Neuron (in vitro differentiated cells): Measurements from ENCODE around the gene SORCS3.

Experiments used
- H2AFZ ChIP-seq: one replicate; pipeline ENCODE4 v1.6.1; 2013; ENCODE audit warnings: low read depth, mild to moderate bottlenecking, inconsistent platforms, low read length, moderate library complexity
- H3K27me3 ChIP-seq: one replicate; pipeline ENCODE4 v1.6.1; 2013; ENCODE audit warnings: low read length; ENCODE audit not compliant: insufficient read depth
- H3K36me3 ChIP-seq: one replicate; pipeline ENCODE4 v1.6.1; 2013; ENCODE audit warnings: low read length; ENCODE audit not compliant: insufficient read depth
- H3K4me1 ChIP-seq: one replicate; pipeline ENCODE4 v1.6.1; 2013; ENCODE audit warnings: low read length; ENCODE audit not compliant: insufficient read depth
- H3K4me3 ChIP-seq: 2 replicates; pipeline ENCODE4 v1.5.1; 2013; ENCODE audit warnings: mild to moderate bottlenecking, low read length, moderate library complexity
- H3K9me3 ChIP-seq: one replicate; pipeline ENCODE4 v1.6.1; 2013; ENCODE audit warnings: low read length

Gene SORCS3

GRCh38 chr10:104811166-104811565 is 170.1 kb downstream of the SORCS3 start:
- H3K4me3 ChIP-seq: no peak overlapping the region
- H3K36me3 ChIP-seq: no peaks in the 10 kb centered on the region
- no peak overlapping the region for H2AFZ ChIP-seq
- peaks cover 2% of the 10 kb centered on the region for H3K9me3 ChIP-seq
- no peaks in the 10 kb centered on the region for H3K4me1 ChIP-seq
- no peaks in the 10 kb centered on the region for H3K27me3 ChIP-seq

GRCh38 chr10:104816501-104816900 is 175.4 kb downstream of the SORCS3 start:
- H3K4me3 ChIP-seq: no peak overlapping the region
- H2AFZ ChIP-seq: no peak overlapping the region
- no peaks in the 10 kb centered on the region for H3K36me3 ChIP-seq
- H3K27me3 ChIP-seq: no peaks in the 10 kb centered on the region
- no peaks in the 10 kb centered on the region for H3K9me3 ChIP-seq
- H3K4me1 ChIP-seq: no peaks in the 10 kb centered on the region

GRCh38 chr10:104819731-104820130 is 178.6 kb downstream of the SORCS3 start:
- H3K27me3 ChIP-seq: no peaks in the 10 kb centered on the region
- H3K4me1 ChIP-seq: no peaks in the 10 kb centered on the region
- no peaks in the 10 kb centered on the region for H3K9me3 ChIP-seq
- H3K4me3 ChIP-seq: no peak overlapping the region
- no peaks in the 10 kb centered on the region for H3K36me3 ChIP-seq
- no peak overlapping the region for H2AFZ ChIP-seq

GRCh38 chr10:104822088-104822487 is 181.0 kb downstream of the SORCS3 start:
- Histone ChIP-seq H3K9me3 (no peaks in the 10 kb centered on the region), H3K4me1 (no peaks in the 10 kb centered on the region), H3K36me3 (no peaks in the 10 kb centered on the region), H3K27me3 (no peaks in the 10 kb centered on the region), H2AFZ (no peak overlapping the region), H3K4me3 (no peak overlapping the region)

DNA sequence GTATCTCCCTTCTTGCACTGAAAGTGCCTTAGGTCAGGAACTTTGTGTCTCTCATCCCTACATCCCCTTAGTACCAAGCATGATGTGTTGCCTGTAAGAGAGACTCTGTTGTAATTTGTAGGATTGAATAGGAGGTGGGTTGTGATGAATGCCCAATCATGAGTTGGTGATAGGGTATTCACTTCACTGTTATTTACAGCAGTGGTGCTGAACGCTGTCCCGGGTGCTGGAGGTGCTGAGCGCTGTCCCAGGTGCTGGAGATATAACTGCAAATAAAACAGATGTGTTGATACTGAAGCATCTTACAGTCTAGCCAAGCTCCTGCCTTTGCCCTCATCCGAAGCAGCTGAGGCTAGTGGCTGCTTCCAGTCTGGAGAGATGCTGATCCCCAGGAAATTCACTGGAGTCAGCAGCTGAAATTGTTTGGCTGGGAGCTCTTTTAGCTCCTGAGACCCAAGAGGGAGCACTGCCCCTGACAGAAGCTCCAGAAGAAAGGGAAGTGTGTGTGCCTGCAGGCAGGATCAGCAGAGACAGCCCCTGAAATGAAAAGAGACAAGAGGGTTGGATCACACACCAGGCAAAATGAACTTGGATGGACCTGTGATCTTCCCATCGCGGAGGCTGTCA is 183.4 kb downstream of the SORCS3 start:
- H2AFZ ChIP-seq: no peak overlapping the region
- no peaks in the 10 kb centered on the region for H3K27me3 ChIP-seq
- no peaks in the 10 kb centered on the region for H3K9me3 ChIP-seq
- H3K4me1 ChIP-seq: no peaks in the 10 kb centered on the region
- H3K4me3 ChIP-seq: no peak overlapping the region
- no peaks in the 10 kb centered on the region for H3K36me3 ChIP-seq

DNA sequence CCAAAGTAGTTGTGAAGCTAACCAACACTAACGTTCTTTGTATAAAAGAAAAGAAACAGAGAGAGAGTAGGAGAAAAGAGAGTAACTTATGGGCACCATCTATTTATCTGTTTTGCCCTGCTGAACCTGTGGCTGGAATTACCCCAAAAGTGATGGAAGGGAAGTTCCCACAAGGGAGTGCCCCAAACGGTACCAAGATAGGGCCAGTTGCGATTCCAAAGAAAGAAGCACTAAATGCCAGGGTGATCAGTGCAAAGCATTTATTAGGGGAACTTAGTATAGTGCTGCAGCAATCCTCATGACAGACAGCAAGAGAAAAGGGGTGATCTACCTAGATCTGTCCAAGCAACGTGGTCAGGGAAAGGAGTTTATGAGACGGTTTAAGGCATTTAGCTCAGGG is 190.2 kb downstream of the SORCS3 start:
- Histone ChIP-seq H3K36me3 (no peaks in the 10 kb centered on the region), H3K4me1 (no peaks in the 10 kb centered on the region), H3K9me3 (no peaks in the 10 kb centered on the region), H3K4me3 (no peak overlapping the region), H2AFZ (no peak overlapping the region), H3K27me3 (no peaks in the 10 kb centered on the region)

- Histone ChIP-seq H3K4me1 (no peaks in the 10 kb centered on the region), H2AFZ (no peak overlapping the region), H3K9me3 (no peaks in the 10 kb centered on the region), H3K4me3 (no peak overlapping the region), H3K36me3 (no peaks in the 10 kb centered on the region), H3K27me3 (no peaks in the 10 kb centered on the region)
Measured at GRCh38 chr10:104834580-104834979, 193.5 kb downstream of the SORCS3 start.

- Histone ChIP-seq H3K36me3 (no peaks in the 10 kb centered on the region), H2AFZ (no peak overlapping the region), H3K4me1 (no peaks in the 10 kb centered on the region), H3K4me3 (no peak overlapping the region), H3K27me3 (no peaks in the 10 kb centered on the region), H3K9me3 (no peaks in the 10 kb centered on the region)
Measured at GRCh38 chr10:104835422-104835821, 194.3 kb downstream of the SORCS3 start.

GRCh38 chr10:104842704-104843103 is 201.6 kb downstream of the SORCS3 start:
- Histone ChIP-seq H2AFZ (no peak overlapping the region), H3K27me3 (no peaks in the 10 kb centered on the region), H3K9me3 (no peaks in the 10 kb centered on the region), H3K36me3 (no peaks in the 10 kb centered on the region), H3K4me1 (no peaks in the 10 kb centered on the region), H3K4me3 (no peak overlapping the region)

- no peaks in the 10 kb centered on the region for H3K9me3 ChIP-seq
- H3K27me3 ChIP-seq: no peaks in the 10 kb centered on the region
- H2AFZ ChIP-seq: no peak overlapping the region
- H3K4me1 ChIP-seq: no peaks in the 10 kb centered on the region
- H3K36me3 ChIP-seq: no peaks in the 10 kb centered on the region
- H3K4me3 ChIP-seq: no peak overlapping the region
Measured at GRCh38 chr10:104844073-104844472, 203.0 kb downstream of the SORCS3 start.

GRCh38 chr10:104850023-104850422 is 208.9 kb downstream of the SORCS3 start:
- Histone ChIP-seq H2AFZ (no peak overlapping the region), H3K4me3 (no peak overlapping the region), H3K36me3 (no peaks in the 10 kb centered on the region), H3K27me3 (no peaks in the 10 kb centered on the region), H3K9me3 (no peaks in the 10 kb centered on the region), H3K4me1 (no peaks in the 10 kb centered on the region)

DNA sequence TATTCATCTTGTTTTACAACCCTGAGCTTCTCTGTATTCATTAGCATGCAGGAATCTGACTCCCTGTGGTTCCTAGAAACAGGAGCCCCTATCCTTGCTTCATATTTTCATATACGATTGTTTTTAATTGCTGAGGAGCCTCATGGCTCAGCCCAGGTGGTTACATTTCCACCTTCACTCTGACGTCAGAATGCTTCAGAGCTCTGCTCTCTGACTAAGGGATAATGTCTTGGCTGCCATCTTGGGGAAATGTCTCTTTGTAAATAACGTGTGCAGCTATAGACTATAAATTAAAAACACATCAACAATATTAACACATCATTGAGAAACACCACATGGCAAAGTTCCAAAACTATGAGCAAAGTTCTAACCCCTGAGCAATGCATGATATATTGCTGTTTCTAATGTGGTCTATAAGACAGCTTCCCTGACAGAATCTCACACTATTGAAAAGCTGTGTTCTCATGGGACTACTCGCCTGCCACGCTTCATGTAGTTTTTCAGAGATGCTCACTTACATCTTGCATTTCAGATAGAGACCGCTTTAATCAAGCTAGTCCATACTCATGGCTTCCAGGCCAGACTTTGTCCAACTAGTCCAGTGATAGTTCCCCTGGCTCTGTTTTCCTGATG is 227.0 kb downstream of the SORCS3 start:
- no peak overlapping the region for H2AFZ ChIP-seq
- H3K36me3 ChIP-seq: no peaks in the 10 kb centered on the region
- no peaks in the 10 kb centered on the region for H3K4me1 ChIP-seq
- no peak overlapping the region for H3K4me3 ChIP-seq
- H3K27me3 ChIP-seq: no peaks in the 10 kb centered on the region
- no peaks in the 10 kb centered on the region for H3K9me3 ChIP-seq

DNA sequence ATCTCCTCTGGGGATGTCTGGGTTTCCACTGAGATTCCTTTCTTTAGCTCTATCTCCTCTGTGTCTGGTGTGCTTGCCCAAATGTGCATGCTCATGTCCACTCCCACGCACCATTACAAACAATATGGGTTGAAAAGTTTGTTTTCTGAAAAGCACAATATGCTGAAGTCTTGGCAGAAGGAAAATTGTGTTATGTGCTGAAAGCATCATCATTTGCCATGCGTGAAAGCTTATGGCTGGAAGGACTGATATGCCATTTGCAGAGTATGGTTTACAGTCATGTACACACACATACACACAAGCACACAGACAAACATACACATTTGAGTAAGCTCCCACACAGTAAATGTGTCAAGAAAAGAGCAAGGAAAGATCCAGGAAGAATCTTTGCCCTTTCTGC is 231.6 kb downstream of the SORCS3 start:
- no peak overlapping the region for H3K4me3 ChIP-seq
- no peak overlapping the region for H2AFZ ChIP-seq

DNA sequence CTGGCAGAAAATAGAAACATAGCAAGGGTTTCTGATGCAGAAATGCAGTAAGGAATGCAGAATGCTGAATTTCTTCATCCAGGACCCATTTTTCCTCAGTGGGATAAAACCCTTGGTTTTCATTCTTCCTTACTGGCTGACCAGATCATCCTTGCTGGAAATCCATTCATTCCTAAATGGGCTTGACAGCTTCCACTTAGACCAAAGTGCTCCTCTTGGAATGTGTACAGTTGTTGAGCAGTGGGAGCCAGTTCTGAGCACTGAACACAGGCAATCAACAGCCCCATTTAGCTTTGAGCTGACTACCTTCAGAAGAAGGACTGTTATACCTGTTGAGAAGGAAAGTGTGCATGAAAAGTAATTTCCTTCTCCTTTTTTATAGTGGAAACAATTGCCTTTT is 232.1 kb downstream of the SORCS3 start:
- no peaks in the 10 kb centered on the region for H3K4me1 ChIP-seq
- no peaks in the 10 kb centered on the region for H3K36me3 ChIP-seq
- H3K27me3 ChIP-seq: no peaks in the 10 kb centered on the region
- no peaks in the 10 kb centered on the region for H3K9me3 ChIP-seq
- H3K4me3 ChIP-seq: no peak overlapping the region
- H2AFZ ChIP-seq: no peak overlapping the region

More for the DNA sequence above, 231.6 kb downstream of the SORCS3 start:
- no peaks in the 10 kb centered on the region for H3K4me1 ChIP-seq
- no peaks in the 10 kb centered on the region for H3K36me3 ChIP-seq
- no peaks in the 10 kb centered on the region for H3K27me3 ChIP-seq
- no peaks in the 10 kb centered on the region for H3K9me3 ChIP-seq
